ENCODE measurements around the gene CNKSR3. TPM values are rescaled to one million over a fixed set of nuclear protein-coding genes. Genes with fewer than 3 reads are reported as not detected.

The CNKSR3 gene
- total RNA-seq, 6 experiments from 2014 or later: 15.3 to 21.7 (median 18.7) TPM

- no peak overlapping the region for H3K4me3 Mint-ChIP-seq
- no peak for DNase-seq
- no peak for TF ChIP-seq CTCF (IDR thresholded peaks at IDR 0.05)
- peaks cover 15% of the 10 kb centered on the region; the same call in 1 of the 2 replicates for H3K36me3 Mint-ChIP-seq (ENCODE audit: low read depth)
- H3K27me3 Mint-ChIP-seq (ENCODE audit: insufficient read depth): no peaks in the 10 kb centered on the region; the same call in 1 of the 2 replicates
- H3K27ac Mint-ChIP-seq: no peak overlapping the region
- H3K4me1 Mint-ChIP-seq (ENCODE audit: low read depth): peaks cover 44% of the 10 kb centered on the region
- no peaks in the 10 kb centered on the region for H3K9me3 Mint-ChIP-seq
These were observed 49.1 kb downstream of the CNKSR3 start for GRCh38 chr6:154461348-154461747.

GRCh38 chr6:154460306-154461071, 50.0 kb downstream of the CNKSR3 start:
- H3K27me3 Mint-ChIP-seq (ENCODE audit: insufficient read depth): no peaks in the 10 kb centered on the region; the same call in 1 of the 2 replicates
- H3K4me3 Mint-ChIP-seq: no peak overlapping the region
- TF ChIP-seq CTCF (IDR thresholded peaks at IDR 0.05): no peak
- peaks cover 44% of the 10 kb centered on the region for H3K4me1 Mint-ChIP-seq (ENCODE audit: low read depth)
- H3K36me3 Mint-ChIP-seq (ENCODE audit: low read depth): peaks cover 15% of the 10 kb centered on the region; the same call in 1 of the 2 replicates
- no peak overlapping the region for H3K27ac Mint-ChIP-seq
- H3K9me3 Mint-ChIP-seq: no peaks in the 10 kb centered on the region
- DNase-seq: no peak

GRCh38 chr6:154459513-154459912, 51.0 kb downstream of the CNKSR3 start:
- no peak for TF ChIP-seq CTCF (IDR thresholded peaks at IDR 0.05)
- Mint-ChIP-seq H3K36me3 (ENCODE audit: low read depth) (peaks cover 15% of the 10 kb centered on the region; the same call in 1 of the 2 replicates), H3K4me1 (ENCODE audit: low read depth) (peaks cover 44% of the 10 kb centered on the region)

GRCh38 chr6:154458565-154459470, 51.7 kb downstream of the CNKSR3 start:
- peak; percentile 23 for DNase-seq
- no peaks in the 10 kb centered on the region for H3K9me3 Mint-ChIP-seq
- peaks cover 44% of the 10 kb centered on the region for H3K4me1 Mint-ChIP-seq (ENCODE audit: low read depth)
- H3K27me3 Mint-ChIP-seq (ENCODE audit: insufficient read depth): no peaks in the 10 kb centered on the region; the same call in 1 of the 2 replicates
- H3K4me3 Mint-ChIP-seq: peak overlapping the region; percentile 48
- peak overlapping the region; percentile 20; the same call in 1 of the 2 replicates for H3K27ac Mint-ChIP-seq
- H3K36me3 Mint-ChIP-seq (ENCODE audit: low read depth): peaks cover 15% of the 10 kb centered on the region; the same call in 1 of the 2 replicates
- no peak for TF ChIP-seq CTCF (IDR thresholded peaks at IDR 0.05)

More at GRCh38 chr6:154459513-154459912, 51.0 kb downstream of the CNKSR3 start:
- Mint-ChIP-seq H3K27ac (no peak overlapping the region), H3K4me3 (no peak overlapping the region), H3K9me3 (no peaks in the 10 kb centered on the region), H3K27me3 (ENCODE audit: insufficient read depth) (no peaks in the 10 kb centered on the region; the same call in 1 of the 2 replicates)
- no peak for DNase-seq

- Mint-ChIP-seq H3K36me3 (ENCODE audit: low read depth) (peaks cover 15% of the 10 kb centered on the region; the same call in 1 of the 2 replicates), H3K4me3 (no peak overlapping the region), H3K27me3 (ENCODE audit: insufficient read depth) (no peaks in the 10 kb centered on the region; the same call in 1 of the 2 replicates), H3K9me3 (no peaks in the 10 kb centered on the region), H3K4me1 (ENCODE audit: low read depth) (peaks cover 44% of the 10 kb centered on the region), H3K27ac (no peak overlapping the region)
- DNase-seq: no peak
- no peak for TF ChIP-seq CTCF (IDR thresholded peaks at IDR 0.05)
These were observed 52.6 kb downstream of the CNKSR3 start for GRCh38 chr6:154457881-154458284.
